GM18499 (cell line): ENCODE results near the gene CFAP46.

Source experiments
- ATAC-seq: cut with Tn5 transposase; IDR thresholded peaks from one replicate; pipeline ENCODE4 v1.9.1; 2021; ENCODE audit warnings: moderate number of reproducible peaks; ENCODE audit not compliant: insufficient read depth, unreplicated experiment

CFAP46 gene

DNA sequence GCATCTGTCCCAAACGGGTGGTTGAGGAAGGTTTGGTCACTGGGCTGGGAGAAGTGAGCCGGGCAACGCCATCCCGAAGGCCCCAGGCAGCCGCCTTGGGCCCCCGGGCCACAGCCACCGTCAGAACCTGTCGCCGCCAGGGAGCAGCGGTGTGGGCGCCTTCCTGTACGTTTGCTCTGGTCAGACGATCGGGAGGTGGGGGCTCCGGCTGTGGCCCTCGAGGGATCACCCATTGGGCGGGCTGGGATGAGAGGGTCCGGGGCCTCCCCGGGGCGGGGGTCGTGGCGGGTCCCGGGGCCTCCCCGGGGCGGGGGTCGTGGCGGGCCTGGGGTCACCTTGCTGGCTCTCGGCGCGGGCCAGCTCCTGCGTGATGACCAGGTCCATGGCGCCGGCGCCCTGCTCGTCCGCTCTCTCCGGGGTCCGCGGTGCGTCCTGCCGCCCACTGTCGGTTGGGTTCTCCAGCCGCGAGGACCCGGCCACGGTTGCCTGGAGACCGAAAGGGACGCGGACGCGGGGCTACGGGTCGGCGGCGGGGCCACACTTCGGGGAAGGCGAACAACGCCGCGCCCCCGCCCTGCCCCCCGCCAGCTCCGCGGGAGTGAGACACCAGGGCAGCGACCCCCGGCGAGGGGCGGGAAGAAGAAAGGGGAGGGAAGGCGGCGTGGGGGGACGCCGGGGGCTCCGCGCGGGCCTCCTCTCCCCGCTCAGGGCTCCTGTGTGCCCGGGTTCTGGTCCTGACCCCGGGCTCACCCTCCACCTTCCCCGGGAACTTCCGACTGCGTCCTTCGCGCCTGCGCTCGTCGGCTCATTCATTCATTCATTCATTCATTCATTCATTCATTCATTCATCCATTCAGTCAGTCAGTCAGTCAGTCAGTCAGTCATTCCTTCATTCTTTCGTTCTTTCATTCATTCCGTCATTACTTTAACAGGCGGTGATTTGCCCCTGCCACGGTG is at the start of gene CFAP46:
CFAP46 (minus strand) TSS at position 470 of the 957 bp plus-strand sequence; CDS start at position 384, 86 bp downstream.
- no peak for ATAC-seq

DNA sequence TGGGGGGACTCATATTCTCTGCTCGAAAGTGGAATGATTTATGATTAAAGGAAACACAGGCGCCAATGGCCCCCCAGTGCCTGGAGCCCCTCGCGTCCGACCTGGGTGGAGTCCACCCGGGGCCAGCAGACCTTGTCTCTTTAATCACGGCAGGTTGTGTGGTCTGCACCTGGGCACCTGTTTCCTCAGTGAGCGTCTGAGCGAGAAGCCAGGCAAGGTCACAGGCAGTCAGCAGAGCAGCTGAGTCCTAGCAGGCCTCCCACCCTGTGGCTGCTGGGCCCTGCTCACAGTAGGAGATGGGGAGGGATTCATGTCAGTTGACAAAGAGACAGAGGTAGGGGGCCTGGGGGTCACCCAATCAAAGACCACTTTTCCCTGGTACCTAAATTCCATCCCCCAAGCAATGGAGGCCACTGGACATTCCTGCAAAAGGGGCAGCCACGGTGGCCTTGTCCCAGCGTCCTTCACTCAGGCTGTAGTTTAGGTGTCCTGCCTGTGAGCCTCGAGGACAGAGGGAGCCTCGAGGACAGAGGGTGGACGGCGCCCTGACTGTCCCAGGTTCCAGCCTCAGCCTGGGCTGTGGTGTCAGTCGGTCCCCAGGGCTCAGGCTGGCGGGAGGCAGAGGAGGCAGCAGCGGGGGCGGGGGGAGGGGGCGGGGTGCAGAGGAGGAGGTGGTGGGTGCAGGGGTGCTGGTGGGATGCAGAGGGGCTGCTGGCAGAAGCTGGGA is 49.5 kb upstream of the CFAP46 start:
- no peak for ATAC-seq

DNA sequence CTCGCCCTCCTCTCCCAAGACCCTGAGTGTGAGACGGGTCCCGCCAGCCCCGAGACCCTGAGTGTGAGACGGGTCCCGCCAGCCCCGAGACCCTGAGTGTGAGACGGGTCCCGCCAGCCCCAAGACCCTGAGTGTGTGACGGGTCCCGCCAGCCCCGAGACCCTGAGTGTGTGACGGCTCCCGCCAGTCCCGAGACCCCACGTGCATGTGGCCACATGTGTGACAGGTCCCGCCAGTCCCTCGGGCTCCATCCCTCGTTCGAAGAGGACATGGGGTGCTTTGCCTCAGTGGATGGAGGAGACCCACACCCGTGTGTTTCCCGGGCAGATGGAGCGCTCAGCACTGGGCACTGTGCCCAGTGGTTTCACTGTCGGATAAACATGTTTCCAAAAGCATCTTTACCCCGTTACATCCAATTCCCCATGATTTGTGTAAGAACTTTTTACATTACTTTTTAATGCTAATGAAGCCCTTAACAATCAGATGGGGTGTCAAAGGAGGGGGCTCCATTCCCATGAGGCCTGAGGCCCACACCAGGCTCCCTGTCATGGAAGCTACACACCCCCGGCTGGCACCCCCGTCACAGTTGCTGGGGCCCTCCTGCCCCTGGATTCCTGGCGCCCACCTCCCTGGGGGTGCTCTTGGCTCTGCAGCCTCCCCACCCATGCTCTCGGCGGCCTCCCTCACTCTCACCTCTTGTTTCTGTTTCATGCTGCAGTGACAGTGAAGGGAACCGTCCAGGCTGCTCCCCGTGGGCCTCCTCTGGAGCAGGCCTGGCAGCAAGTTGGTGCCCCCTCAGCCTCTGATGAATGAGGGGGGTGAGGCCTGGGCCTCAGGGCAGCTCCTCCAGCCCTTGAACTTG is 48.5 kb upstream of the CFAP46 start:
- no peak for ATAC-seq

DNA sequence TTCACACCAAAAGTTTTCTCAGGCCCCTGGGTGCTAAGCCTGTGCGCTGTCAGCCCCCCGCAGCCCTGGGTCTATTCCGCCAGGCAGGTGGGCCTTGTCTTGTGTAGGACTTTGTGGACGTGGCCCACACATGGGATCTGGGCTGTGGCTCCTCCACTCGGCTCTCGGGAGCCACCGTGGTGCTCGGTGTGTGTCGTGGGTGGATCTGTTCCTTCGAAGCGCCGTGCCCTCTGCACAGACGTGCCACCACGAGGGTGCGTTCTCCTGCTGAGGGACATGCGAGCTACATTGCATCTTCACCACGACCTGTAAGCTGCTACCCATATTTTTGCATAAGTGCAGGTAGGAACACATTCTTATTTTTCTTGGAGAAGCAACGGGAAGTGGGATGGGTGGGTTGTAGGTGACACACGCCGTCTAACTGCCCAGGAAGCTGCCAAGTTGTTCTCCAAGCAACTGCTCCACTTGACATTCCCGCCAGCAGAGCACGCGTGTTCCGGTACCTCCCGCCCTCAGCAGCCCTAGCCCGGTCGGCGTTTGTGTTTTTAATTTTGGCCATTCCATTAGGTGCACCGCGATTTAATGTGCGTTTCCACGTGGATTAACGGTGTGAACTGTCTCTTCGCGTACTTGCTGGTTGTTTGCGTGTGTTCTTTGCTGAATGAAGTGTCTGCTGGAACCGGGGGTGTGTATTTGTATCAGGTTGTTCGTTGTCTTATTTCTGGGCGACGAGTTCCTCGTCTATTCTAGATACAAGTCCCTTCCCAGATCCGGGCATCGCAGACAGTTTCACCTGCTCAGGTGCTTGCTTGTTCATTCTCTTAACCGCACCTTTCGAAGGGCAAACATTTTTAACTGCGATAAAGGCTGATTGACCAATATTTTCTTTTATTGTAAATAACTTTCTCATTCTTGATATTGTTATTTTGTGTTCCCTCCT is 47.4 kb upstream of the CFAP46 start:
- no peak for ATAC-seq

DNA sequence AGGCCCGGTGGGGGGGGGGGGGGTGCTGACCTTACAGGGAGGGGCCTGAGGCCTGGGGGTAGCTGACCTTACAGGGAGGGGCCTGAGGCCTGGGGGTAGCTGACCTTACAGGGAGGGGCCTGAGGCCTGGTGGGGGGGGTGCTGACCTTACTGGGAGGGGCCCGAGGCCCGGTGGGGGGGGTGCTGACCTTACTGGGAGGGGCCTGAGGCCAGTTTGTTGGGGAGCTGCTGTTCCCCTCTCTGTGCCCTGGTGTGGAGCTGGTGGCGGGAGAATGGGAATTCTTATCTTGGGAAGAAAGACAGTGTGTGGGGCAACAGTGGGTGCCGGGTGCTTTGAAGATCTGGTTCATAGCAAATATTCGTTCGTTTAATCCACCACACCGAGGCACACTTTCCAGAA is 46.6 kb upstream of the CFAP46 start:
- ATAC-seq, result no peak

DNA sequence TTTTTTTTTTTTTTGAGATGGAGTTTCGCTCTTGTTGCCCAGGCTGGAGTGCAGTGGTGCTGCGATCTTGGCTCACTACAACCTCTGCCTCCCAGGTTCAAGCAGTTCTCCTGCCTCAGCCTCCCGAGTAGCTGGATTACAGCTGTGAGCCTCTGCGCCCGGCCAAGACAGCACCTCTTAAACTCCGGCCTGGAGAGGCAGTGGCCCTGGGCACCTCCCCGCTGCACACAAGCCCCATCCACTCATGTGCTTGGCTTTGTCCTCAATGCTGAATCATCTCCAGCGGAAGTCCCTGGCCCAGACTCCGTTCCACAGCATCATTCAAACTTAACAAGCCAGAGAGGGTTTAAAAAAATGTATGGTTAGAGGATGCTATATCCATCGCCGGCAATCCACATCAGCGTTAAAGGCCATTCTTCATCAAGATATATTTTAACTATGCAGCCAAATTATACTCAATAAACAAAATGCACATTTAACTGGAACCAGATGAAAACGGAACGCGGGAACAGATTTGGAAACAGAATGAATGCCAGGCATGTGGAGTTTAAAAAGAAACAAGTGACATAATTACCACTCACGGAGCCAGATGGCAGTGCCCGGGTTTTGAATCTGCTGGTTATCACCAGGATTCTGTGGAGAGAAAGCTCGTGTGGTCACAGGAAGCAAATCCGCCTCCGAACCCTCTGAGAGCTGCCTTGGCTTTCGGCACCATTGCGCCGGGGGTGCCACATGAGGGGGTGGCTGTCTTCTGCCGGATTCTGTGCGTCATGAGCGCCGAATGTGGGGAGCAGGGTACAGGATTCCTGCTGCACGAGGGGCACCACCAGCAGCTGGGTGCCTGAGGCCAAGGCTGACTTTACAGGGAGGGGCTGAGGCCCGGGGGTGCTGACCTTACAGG is 45.6 kb upstream of the CFAP46 start:
- ATAC-seq, result no peak

DNA sequence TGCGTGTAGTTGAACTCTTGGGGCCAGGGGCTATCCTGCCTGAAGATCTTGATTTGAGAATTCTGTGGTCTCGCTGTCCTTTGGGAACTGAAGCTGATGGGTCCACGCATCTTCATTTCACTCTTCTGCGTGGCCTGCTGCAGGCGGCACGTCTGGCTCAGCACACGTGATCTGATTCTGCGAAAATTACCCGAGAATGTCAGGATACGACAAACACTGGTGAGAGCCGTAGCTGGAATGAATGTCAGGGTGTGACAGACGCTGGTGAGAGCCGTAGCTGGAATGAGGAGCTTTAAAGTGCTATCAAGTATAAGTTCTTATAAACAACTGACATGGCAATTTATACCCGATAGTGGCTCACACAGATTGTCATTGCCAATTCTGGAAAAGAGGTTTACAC is 44.6 kb upstream of the CFAP46 start:
- no peak for ATAC-seq

DNA sequence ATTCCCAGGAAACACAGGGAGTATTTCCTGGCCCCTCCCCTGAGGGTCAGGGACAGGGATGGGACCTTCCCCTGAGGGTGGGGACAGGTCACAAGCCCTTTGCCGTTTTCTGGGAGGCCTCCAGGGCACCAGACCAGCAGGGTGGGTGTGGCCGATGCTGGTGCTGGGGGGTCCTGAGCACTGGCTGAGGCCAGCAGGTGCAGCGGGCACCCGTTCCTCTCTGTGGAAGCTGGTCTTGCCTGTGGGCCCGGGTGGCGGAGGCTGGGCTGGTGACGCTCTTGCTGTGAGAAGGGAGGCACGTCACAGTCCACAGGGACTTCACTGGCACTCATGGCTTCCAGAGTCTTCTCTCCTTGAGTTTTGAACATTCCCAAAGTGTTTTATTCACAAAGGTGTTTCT is 44.2 kb upstream of the CFAP46 start:
- no peak for ATAC-seq

DNA sequence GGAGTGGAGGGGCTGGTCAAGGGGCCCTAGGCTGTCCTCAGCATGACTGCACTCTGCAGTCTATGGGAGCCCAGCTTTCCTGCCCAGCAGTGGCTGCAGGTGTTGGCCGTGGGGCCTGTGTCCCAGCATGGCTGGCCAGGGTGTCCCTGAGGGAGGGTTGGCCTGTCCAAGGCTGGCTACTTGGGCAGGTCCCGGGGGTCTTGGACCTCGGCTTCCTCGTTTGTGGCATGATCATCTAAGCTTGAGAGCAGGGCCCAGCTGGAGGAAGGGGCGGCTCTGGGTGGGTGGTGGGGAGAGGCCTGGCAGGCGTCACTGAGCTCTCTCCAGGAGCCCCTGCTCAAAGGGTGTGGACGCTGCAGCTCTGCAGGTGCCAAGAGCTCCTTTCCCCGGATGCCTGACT is 43.7 kb upstream of the CFAP46 start:
- ATAC-seq, result no peak

DNA sequence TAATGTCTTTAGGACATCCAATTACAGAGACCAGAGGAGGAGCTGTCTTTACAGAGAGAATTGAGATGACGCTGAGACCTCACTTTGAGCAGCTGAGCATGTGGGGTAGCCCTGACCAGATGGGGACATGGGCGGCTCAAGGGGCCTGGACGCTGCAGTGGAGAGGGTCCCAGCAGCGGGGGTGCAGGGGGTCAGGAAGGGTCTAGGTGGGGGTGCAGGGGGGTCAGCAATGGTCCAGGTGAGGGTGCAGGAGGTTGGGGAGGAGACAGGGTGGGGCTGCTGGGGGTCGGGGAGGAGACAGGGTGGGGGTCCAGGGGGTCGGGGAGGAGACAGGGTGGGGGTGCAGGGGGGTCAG is 43.2 kb upstream of the CFAP46 start:
- no peak for ATAC-seq

DNA sequence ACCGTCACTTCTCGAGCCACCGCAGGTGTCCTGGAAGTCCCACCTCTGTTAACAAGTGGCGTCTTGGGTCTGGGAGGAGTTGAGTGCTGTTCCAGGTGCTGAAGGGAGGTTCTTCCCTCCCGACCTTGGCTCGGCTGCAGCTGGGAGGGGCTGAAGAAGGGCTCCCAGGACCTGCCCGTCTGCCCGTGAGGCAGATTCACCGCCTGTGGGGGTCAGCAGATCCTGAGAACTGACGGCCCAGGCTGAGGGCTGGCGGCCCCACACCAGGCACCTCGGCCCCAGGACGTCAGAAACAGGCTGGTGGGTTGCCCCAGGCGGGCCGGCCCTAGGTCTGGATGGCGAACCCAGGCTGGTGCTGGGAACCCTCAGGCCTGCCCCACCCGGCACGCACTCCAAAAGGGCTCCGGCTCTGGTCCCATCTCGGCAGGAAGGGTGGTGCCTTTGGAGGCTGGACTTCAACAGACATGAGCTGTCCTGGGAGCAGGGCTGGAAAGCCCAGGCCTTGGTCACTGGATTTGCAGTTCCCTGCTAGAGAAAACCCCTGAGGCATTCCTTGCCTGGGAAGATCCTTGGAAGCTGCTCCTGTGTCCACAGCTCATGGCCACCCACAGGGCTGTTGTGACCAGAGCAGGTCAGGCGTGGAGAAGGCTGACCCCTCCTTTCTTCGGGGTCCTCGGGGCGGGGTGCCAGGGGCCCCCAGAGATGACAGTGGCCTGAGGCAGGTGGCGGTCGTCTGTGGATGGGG is 42.6 kb upstream of the CFAP46 start:
- no peak for ATAC-seq

DNA sequence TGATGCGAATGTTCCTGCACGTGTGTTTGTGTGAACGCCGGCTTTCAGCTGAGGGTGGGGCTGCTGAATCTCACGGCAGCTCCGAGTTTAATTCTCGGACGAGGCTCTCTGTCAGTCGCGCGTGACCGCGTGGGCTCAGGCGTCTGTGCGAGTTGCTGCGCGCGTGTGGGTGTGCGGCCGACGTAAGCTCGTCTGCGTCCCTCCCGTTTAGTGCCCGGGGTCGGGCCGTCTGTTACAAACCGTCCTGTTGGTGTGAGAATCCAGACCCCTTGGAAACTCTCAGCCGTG is 41.6 kb upstream of the CFAP46 start:
- ATAC-seq, result no peak

DNA sequence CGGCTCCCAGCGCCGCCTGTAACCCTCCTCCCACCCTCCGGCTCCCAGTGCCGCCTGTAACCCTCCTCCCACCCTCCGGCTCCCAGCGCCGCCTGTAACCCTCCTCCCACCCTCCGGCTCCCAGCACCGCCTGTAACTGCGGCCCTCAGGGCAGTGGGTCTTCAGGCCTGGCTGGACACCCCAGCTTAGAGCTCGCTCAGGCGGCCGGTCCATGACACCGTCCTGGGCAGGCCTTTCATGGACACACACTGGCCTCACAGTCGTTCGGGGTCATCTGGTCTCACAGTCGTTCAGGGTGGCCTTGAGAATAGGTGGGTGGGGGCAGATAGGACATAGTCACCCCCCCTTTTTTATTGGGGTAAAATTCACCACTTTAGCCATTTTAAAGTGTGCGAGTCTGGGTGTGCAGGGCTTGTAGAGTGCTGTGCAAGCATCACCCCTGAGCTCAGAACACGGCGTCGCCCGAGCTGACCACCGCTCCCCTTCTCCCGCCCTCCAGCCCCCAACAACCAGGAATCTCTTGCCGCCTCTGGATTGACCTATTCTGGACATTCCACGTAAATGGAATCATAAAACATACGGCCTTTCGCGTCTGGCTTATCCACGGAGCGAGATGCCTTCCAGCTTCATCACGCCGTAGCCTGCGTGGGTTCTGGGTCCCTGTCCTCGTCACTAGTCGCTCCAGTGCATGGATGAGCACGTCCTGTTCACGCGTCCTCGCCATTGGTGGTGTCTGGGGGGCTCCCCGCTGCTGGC is 41.1 kb upstream of the CFAP46 start:
- no peak for ATAC-seq

DNA sequence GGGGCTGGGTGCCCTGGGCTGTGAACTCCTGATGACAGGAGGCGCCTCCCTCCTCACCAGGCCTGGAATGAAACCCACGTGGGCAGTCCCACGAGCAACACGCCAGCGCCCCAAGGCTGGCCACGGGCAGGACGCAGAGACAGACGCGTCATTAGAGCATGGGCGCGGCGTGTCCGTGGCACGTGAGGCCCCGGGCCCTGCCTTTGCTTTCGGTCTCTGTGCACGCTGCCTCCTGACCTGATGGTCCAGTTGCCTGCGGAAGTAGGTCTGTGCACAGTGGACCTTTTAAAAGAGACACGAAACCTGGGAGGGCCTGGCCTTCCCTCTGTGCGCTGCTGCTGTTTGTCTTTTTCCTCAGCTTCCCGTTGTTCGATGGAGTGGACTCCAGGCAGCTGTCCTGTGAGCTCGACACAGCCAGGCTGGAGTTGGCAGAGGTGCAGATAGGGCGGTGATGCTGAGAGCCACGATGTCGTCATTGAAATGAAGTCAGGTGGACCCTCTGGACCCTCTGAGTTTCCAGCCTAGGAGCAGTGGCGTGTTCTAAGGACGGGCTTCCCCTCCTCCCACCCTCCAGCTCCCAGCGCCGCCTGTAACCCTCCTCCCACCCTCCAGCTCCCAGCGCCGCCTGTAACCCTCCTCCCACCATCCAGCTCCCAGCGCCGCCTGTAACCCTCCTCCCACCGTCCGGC is 40.1 kb upstream of the CFAP46 start:
- no peak for ATAC-seq

DNA sequence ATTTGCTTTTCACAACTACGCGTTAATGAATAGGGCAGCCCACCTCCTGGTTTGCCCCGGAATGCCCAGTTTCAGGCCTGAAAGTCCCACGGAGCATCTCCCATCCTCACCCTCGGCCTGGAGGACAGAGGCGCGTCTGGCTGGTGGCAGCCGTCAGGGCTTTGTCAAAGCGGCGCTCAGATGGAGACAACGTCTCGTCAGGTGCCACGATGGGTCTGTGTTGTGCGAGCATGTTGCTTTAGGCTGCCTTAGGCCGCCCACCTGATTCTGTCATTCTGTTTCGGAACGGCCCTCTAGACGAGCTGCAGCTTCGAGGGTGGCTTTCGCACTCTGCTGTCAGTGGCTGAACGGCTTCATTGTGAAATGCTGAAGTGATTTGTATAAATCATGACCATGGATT is 39.4 kb upstream of the CFAP46 start:
- no peak for ATAC-seq

DNA sequence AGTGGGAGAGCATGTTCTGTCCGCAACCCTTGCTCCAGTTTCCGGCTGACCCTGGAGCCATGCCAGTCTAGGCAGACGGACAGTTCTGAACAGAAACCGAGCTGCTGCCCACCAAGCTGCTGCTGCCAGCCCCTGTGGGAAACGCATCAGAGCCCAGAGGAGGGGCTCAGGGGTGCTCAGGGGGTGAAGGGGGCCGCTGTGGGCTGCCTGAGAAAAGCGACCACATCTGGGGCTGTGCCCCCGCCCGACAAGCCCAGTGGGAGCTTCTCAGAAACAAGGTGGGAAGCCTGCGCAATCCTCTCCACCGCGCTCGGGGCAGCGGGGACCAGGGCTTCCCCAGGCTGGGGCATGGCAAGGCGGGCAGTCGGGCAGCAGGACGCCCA is 38.8 kb upstream of the CFAP46 start:
- ATAC-seq, result no peak
